Spleen (tissue), 11 donors: Measurements from ENCODE around the gene PRKRIP1. TPM values are rescaled to one million over a fixed set of nuclear protein-coding genes. Genes with fewer than 3 reads are reported as not detected.

Source experiments
- DNase-seq: peaks from one replicate; pipeline ENCODE4 v3.0.0-alpha.2; 2020
- H3K27ac ChIP-seq, 8 donors: fragments of 200-600 bp; sonication (generic) in 7 of 8; 1 replicate in 4 of 8; 2 replicates in 4 of 8; pipeline versions ENCODE4 v1.5.0 to v1.8.0; 2016 to 2021; ENCODE audit warnings: inconsistent platforms in 4 of 8, mild to moderate bottlenecking in 4 of 8, moderate library complexity in 1 of 8
- H3K27me3 ChIP-seq, 7 donors: fragments of 200-600 bp; sonication (generic) in 6 of 7; replicated peaks in 1 of 7; 1 replicate in 4 of 7; 2 replicates in 3 of 7; pipeline versions ENCODE4 v1.5.0 to v1.8.0; 2016 to 2021; ENCODE audit warnings: inconsistent platforms in 3 of 7, mild to moderate bottlenecking in 1 of 7
- H3K36me3 ChIP-seq, 6 donors: fragments of 200-600 bp; sonication (generic) in 5 of 6; 1 replicate in 4 of 6; 2 replicates in 2 of 6; pipeline versions ENCODE4 v1.5.0 to v1.8.0; 2016 to 2021; ENCODE audit warnings: inconsistent platforms in 2 of 6
- H3K4me1 ChIP-seq, 6 donors: fragments of 200-600 bp; sonication (generic) in 5 of 6; 1 replicate in 3 of 6; 2 replicates in 3 of 6; pipeline versions ENCODE4 v1.5.0 to v1.8.0; 2016 to 2021; ENCODE audit warnings: inconsistent platforms in 3 of 6
- H3K4me3 ChIP-seq, 8 donors: fragments of 200-600 bp; sonication (generic) in 7 of 8; 1 replicate in 4 of 8; 2 replicates in 4 of 8; pipeline versions ENCODE4 v1.5.0 to v1.8.0; 2016 to 2021; ENCODE audit warnings: inconsistent platforms in 4 of 8, mild to moderate bottlenecking in 4 of 8, moderate library complexity in 2 of 8
- H3K9me3 ChIP-seq, 8 donors: fragments of 200-600 bp; sonication (generic) in 7 of 8; 1 replicate in 4 of 8; 2 replicates in 4 of 8; pipeline versions ENCODE4 v1.5.0 to v1.8.0; 2016 to 2021; ENCODE audit warnings: inconsistent platforms in 4 of 8
- POLR2A ChIP-seq, 3 donors: fragments of 450-650 bp; IDR thresholded peaks; one replicate each; pipeline ENCODE4 v1.5.1; 2017; ENCODE audit warnings: antibody characterized with exemption in 3 of 3, mild to moderate bottlenecking in 1 of 3
- POLR2AphosphoS5 ChIP-seq, 3 donors: sonication (generic); formaldehyde crosslinking; IDR thresholded peaks; one replicate each; pipeline ENCODE4 v1.5.1; 2017; ENCODE audit warnings: antibody characterized with exemption in 3 of 3
- WGBS, 5 donors: extraction: QIAGEN DNeasy Blood & Tissue Kit in 3 of 5; methylation state at CpG; one replicate each; pipeline versions ENCODE4 v1.1.5 to v1.1.7; 2013 to 2018; 5-methylcytosine and 5-hydroxymethylcytosine counted together
- intact Hi-C: fragments of 100-400 bp; cut with DNase I; formaldehyde crosslinking; loops from one replicate; pipeline ENCODE4 v1.15.0; 2023; ENCODE audit warnings: low total_unique reads
- polyA plus RNA-seq, 3 donors: library from polyadenylated mRNA; stranded (reverse); fragments of 200-250 nt; gene quantifications; one replicate each; pipeline ENCODE4 v1.2.1, GENCODE V29; 2013
- total RNA-seq, 7 donors: library from RNA; depleted of rRNA in 3 of 7; stranded (reverse); fragments of >200 nt in 3 of 7; fragmentation: NEBNext Ultra II Directional in 4 of 7; extraction: Animal tissue kit (Norgen Biotek cat#: 25700) in 4 of 7; gene quantifications; one replicate each; pipeline versions ENCODE4 v1.1.0 to v1.2.1, GENCODE V29; 2016 to 2021
- TF ChIP-seq, protein P1 (sequence below), 11 experiments: fragments of 200-600 bp in 7 of 11; fragments of 450-650 bp in 4 of 11; sonication (generic) in 4 of 11; IDR thresholded peaks in 8 of 11; conservative IDR thresholded peaks in 3 of 11; 1 replicate in 7 of 11; 2 replicates in 4 of 11; pipeline versions ENCODE4 v1.4.0 to v1.8.0; 2016 to 2021; ENCODE audit warnings: antibody characterized with exemption in 11 of 11, inconsistent platforms in 4 of 11, mild to moderate bottlenecking in 1 of 11
- donor health status: healthy with polysubstance abuse.
- donor health status: DM: no; HTN: no; CAD: no; lungs with moderate emphysema.
- donor health status: DM: no; HTN: no; CAD: no.
- donor health status: Bipolar disorder and iron deficiency.
- donor health status: healthy.
- donor health status: DM: no; HTN: no; CAD: no.
- donor health status: DM: yes; HTN: yes; CAD: no.

PRKRIP1 gene
- total and polyA plus RNA-seq, 10 donors: 25.0 to 45.7 (median 30.4) TPM

DNA sequence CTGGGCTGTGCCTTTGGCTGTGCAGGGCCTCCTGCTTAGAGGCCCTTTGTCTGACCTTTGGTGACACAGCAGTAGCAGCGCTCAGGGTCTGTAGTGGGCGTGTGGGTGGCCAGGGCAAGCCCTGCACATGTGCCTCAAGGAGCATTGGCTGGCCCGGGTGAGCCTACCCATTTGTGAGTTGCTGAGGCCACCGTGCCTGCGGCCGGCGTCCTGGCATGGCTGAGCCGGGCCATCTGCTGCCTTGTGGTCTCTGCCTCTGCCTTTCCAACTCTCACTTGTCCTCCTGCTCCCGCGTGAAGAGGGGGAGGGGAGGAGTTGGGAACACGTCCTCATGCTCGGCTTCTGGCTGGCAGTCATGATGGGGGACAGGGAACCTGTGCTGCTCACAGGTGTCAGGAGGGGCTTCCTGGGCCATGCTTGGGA lies 28.0 kb downstream of the PRKRIP1 start:
- Histone ChIP-seq H3K4me3 (peak overlapping the region in 1 of 8 donors; percentile 63), H3K36me3 (peaks cover 0 to 69% (median 7%) of the 10 kb centered on the region in 6 donors), H3K27ac (peak overlapping the region; percentile 91 to 99 (median 98)), H3K4me1 (peaks cover 40 to 100% (median 85%) of the 10 kb centered on the region in 6 donors), H3K9me3 (no peaks in the 10 kb centered on the region), H3K27me3 (no peaks in the 10 kb centered on the region)
- WGBS, 5 donors: 52 to 79% (median 70%) methylated on average over 10 to 12 of the region's 12 CpGs
- DNase-seq: no peak
- TF ChIP-seq, protein P1, sequence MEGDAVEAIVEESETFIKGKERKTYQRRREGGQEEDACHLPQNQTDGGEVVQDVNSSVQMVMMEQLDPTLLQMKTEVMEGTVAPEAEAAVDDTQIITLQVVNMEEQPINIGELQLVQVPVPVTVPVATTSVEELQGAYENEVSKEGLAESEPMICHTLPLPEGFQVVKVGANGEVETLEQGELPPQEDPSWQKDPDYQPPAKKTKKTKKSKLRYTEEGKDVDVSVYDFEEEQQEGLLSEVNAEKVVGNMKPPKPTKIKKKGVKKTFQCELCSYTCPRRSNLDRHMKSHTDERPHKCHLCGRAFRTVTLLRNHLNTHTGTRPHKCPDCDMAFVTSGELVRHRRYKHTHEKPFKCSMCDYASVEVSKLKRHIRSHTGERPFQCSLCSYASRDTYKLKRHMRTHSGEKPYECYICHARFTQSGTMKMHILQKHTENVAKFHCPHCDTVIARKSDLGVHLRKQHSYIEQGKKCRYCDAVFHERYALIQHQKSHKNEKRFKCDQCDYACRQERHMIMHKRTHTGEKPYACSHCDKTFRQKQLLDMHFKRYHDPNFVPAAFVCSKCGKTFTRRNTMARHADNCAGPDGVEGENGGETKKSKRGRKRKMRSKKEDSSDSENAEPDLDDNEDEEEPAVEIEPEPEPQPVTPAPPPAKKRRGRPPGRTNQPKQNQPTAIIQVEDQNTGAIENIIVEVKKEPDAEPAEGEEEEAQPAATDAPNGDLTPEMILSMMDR (IDR thresholded peaks at IDR 0.05 in 8 of 11, conservative IDR thresholded peaks at IDR 0.05 in 3 of 11): no peak
- TF ChIP-seq POLR2AphosphoS5 (IDR thresholded peaks at IDR 0.05): peak in 2 of 3 donors; percentile 42 to 56
- intact Hi-C loops: no loop called here

DNA sequence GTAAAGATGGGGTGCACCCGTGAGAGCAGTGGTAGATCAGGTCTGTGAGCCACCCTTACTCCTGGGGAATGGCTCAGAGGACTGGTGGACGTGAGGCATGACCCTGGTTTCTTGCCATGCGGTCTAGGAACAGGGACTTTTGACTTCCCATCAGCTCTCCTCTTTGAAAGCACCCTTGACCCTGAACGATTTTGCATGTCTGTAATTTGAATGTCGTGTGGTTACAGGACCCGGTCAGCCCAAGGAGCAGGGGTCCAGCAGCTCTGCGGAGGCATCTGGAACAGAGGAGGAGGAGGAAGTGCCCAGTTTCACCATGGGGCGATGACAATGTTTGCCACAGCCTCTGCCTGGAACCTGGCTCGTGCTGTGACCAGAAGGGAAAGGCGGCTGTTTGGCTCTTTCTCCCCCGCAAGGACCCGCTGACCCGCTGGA lies 28.6 kb downstream of the PRKRIP1 start:
- WGBS, 5 donors: 45 to 53% (median 48%) methylated on average over 13 of the region's 13 CpGs
- H3K4me1 ChIP-seq: peaks cover 40 to 100% (median 83%) of the 10 kb centered on the region in 6 donors
- H3K27ac ChIP-seq: peak overlapping the region; percentile 91 to 99 (median 98)
- peak; percentile 87 for DNase-seq
- TF ChIP-seq POLR2A (IDR thresholded peaks at IDR 0.05) (no peak), POLR2AphosphoS5 (IDR thresholded peaks at IDR 0.05) (peak in 2 of 3 donors; percentile 48 to 61)
- H3K36me3 ChIP-seq: peaks cover 0 to 66% (median 7%) of the 10 kb centered on the region in 6 donors
- intact Hi-C loops: no loop called here
- no peaks in the 10 kb centered on the region for H3K9me3 ChIP-seq
- peak overlapping the region in 3 of 8 donors; percentile 12 to 63 (median 21) for H3K4me3 ChIP-seq
- H3K27me3 ChIP-seq: no peaks in the 10 kb centered on the region

DNA sequence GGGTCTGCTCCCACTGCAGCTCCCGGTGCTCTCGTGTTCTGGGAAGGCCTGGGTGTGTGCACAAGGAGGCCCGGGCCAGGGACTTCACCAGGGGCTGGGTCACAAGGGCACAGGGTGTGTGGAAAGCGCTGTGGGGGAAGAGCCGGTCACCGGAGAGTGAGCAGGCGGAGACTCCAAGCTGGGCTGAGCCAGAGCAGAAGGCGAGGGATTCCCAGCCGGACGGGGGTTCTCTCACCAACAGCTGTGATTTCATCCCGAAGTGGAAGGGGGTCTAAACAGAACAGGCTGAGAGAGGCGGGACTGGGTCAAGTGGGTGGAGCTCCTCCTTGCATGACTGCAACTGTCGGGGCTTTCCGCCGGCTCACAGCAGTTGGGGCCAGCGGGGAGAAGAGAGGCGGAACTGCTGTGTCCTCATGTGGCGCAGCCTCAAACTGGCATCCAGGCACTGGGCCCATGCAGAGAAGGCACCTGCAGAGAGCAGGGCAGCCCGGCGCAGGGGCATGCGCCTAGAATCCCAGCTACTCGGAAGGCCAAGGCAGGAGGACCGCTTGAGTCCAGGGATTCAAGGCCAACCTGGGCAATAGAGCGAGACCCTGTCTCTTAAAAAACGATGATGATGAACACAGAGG lies 29.6 kb downstream of the PRKRIP1 start:
- WGBS, 5 donors: 22 to 42% (median 34%) methylated on average over 20 to 25 of the region's 25 CpGs
- Histone ChIP-seq H3K4me1 (peaks cover 39 to 100% (median 83%) of the 10 kb centered on the region in 6 donors), H3K9me3 (no peaks in the 10 kb centered on the region), H3K36me3 (peaks cover 0 to 64% (median 7%) of the 10 kb centered on the region in 6 donors), H3K27me3 (no peaks in the 10 kb centered on the region), H3K4me3 (peak overlapping the region in 5 of 8 donors; percentile 12 to 63 (median 19)), H3K27ac (peak overlapping the region; percentile 91 to 99 (median 98))
- TF ChIP-seq POLR2AphosphoS5 (IDR thresholded peaks at IDR 0.05): peak; percentile 93 to 96 (median 95)
- TF ChIP-seq, protein P1 (IDR thresholded peaks at IDR 0.05 in 8 of 11, conservative IDR thresholded peaks at IDR 0.05 in 3 of 11): no peak
- TF ChIP-seq POLR2A (IDR thresholded peaks at IDR 0.05): peak; percentile 30 to 75 (median 58)
- intact Hi-C loops: no loop called here
- peak; percentile 98 for DNase-seq

DNA sequence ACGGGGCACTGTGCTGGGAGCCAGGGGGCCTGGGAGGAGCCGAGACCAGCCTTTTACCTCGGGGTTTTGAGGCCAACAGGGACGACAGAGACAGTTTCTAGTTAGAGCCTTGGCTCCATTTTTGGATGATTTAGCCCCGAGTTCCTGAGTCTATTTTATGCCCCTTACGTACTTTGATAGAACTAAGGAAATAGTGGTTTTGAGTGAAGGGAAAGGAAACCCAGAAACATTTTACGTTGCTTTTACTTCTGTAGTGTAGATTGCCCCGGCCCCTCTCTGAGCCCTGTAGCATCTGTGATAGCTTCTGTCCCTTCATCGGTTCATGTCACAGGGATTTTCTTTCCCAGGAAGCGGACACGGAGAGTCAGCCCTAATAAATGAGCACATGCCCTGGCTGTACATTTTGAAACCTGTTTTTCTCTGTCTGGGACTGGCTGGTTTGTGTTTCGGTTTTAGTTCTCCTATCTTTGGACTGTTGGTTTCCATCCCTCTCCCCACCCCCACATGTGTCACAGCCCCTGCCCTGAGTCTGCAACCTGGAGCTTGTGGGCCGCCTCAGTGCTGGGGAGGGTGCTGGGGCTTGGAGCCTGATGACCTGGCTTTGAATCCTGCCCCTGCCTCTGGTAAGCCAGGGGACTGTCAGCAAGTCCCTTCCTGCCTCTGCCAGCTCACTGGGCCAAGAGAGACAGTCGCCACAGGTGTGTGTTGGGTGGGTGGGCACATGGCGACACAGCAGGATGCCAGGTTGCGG lies 30.3 kb downstream of the PRKRIP1 start:
- H3K4me1 ChIP-seq: peaks cover 40 to 100% (median 83%) of the 10 kb centered on the region in 6 donors
- WGBS, 5 donors: 26 to 38% (median 31%) methylated on average over 13 to 16 of the region's 16 CpGs
- H3K36me3 ChIP-seq: peaks cover 0 to 57% (median 7%) of the 10 kb centered on the region in 6 donors
- peak overlapping the region; percentile 91 to 99 (median 98) for H3K27ac ChIP-seq
- H3K9me3 ChIP-seq: no peaks in the 10 kb centered on the region
- H3K4me3 ChIP-seq: peak overlapping the region in 5 of 8 donors; percentile 12 to 63 (median 19)
- intact Hi-C loops: no loop called here
- DNase-seq: peak; percentile 94
- TF ChIP-seq, protein P1 (IDR thresholded peaks at IDR 0.05 in 8 of 11, conservative IDR thresholded peaks at IDR 0.05 in 3 of 11): no peak
- TF ChIP-seq POLR2A (IDR thresholded peaks at IDR 0.05) (no peak), POLR2AphosphoS5 (IDR thresholded peaks at IDR 0.05) (peak; percentile 73 to 78 (median 75))
- H3K27me3 ChIP-seq: no peaks in the 10 kb centered on the region
